Heart left ventricle (tissue), 13 donors: Measurements from ENCODE around the gene SLC25A13.

ENCODE experiments used
- CTCF ChIP-seq, 12 donors: fragments of 200-600 bp; sonication (generic) in 4 of 12; IDR thresholded peaks; one replicate each; pipeline versions ENCODE4 v1.5.0 to v1.8.0; 2018 to 2022; ENCODE audit warnings: antibody characterized with exemption in 12 of 12, mild to moderate bottlenecking in 5 of 12
- POLR2A ChIP-seq, 2 donors: fragments of 450-650 bp; IDR thresholded peaks; one replicate each; pipeline ENCODE4 v1.6.1; 2017; ENCODE audit warnings: antibody characterized with exemption in 2 of 2, mild to moderate bottlenecking in 2 of 2, moderate library complexity in 2 of 2
- donor health status: ischemic (EF 13 %, LVEDD 7.1; RV severe dilation, severe dysfunction).
- donor health status: DM: no; HTN: yes; CAD: no.
- donor health status: DM: no; HTN: no; CAD: no.
- donor health status: ischemic (EF 25% LVEDD 6.9; RV normal size, moderate dysfunction).
- donor health status: ischemic (EF 25% LVEDD 5.7; RV mildly dilated, moderate dysfunction).
- donor health status: ischemic (EF 35%, LVEDD 5.7; RV mildly dilated, moderate dysfunction).
- donor health status: nonischemic (EF 11% LVEDD 7.7; RV severe dilation, severe dysfunction).
- donor health status: DM: yes; HTN: yes; CAD: no.
- donor health status: PGD.
- donor health status: ischemic (EF 29% LVEDD 5.4; RV normal size, mild dysfunction).
- donor health status: nonischemic (EF 23%, LVEDD 6.1; RV moderate dilation, normal function).

GRCh38 chr7:96347471-96347870 is 25.6 kb upstream of the SLC25A13 start:
- TF ChIP-seq POLR2A (IDR thresholded peaks at IDR 0.05): no peak
- no peak for TF ChIP-seq CTCF (IDR thresholded peaks at IDR 0.05)
